ENCODE data around the gene CTNND2.

CTNND2 gene

DNA sequence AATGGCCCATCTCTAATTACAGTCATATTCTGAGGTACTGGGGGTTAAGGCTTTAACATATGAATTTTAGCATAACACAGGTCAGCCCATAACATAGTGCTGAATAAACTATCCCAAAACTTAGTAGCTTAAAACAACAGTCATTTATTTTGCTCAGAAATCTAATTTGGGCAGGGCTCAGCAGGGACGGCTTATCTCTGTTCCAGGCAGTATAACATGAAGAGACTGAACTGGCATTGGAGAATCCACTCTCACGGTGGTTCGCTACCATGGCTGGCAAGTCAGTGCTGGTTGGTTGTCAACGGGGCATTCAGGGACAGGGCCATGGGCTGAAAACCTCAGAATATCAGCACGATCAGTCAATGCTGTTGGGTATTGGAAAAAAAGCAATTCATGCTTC is 622.4 kb downstream of the CTNND2 start:
- H3K9me3 ChIP-seq (ENCODE audit: control insufficient read depth, insufficient read depth, low read length) = no peaks in the 10 kb centered on the region
- no peaks in the 10 kb centered on the region for H3K27me3 ChIP-seq (ENCODE audit: control insufficient read depth, low read length)
- no peak overlapping the region for H3K27ac ChIP-seq (ENCODE audit: low read depth, low read length)
- no peaks in the 10 kb centered on the region for H4K20me1 ChIP-seq (ENCODE audit: control insufficient read depth, insufficient read depth, low read depth, low read length)
- no peak for TF ChIP-seq EZH2phosphoT487 (IDR thresholded peaks at IDR 0.05; ENCODE audit: borderline replicate concordance, low read length)
- TF ChIP-seq, protein P1, sequence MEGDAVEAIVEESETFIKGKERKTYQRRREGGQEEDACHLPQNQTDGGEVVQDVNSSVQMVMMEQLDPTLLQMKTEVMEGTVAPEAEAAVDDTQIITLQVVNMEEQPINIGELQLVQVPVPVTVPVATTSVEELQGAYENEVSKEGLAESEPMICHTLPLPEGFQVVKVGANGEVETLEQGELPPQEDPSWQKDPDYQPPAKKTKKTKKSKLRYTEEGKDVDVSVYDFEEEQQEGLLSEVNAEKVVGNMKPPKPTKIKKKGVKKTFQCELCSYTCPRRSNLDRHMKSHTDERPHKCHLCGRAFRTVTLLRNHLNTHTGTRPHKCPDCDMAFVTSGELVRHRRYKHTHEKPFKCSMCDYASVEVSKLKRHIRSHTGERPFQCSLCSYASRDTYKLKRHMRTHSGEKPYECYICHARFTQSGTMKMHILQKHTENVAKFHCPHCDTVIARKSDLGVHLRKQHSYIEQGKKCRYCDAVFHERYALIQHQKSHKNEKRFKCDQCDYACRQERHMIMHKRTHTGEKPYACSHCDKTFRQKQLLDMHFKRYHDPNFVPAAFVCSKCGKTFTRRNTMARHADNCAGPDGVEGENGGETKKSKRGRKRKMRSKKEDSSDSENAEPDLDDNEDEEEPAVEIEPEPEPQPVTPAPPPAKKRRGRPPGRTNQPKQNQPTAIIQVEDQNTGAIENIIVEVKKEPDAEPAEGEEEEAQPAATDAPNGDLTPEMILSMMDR (IDR thresholded peaks at IDR 0.05; ENCODE audit: low read depth, low read length, poor library complexity, severe bottlenecking) = no peak
- no peaks in the 10 kb centered on the region for H3K36me3 ChIP-seq (ENCODE audit: control insufficient read depth, low read length)
- H3K79me2 ChIP-seq (ENCODE audit: control insufficient read depth, low read length) = no peaks in the 10 kb centered on the region
- no peaks in the 10 kb centered on the region for H3K4me1 ChIP-seq (ENCODE audit: control insufficient read depth, low read length)
- H3K9me2 ChIP-seq (replicated peaks; ENCODE audit: control insufficient read depth, low read length) = no peaks in the 10 kb centered on the region
- H3K4me2 ChIP-seq (ENCODE audit: low read length) = no peak overlapping the region
- no peaks in the 10 kb centered on the region for H3F3A ChIP-seq (ENCODE audit: control insufficient read depth, insufficient read depth)
- no peak overlapping the region for H3K4me3 ChIP-seq (ENCODE audit: low read length)

DNA sequence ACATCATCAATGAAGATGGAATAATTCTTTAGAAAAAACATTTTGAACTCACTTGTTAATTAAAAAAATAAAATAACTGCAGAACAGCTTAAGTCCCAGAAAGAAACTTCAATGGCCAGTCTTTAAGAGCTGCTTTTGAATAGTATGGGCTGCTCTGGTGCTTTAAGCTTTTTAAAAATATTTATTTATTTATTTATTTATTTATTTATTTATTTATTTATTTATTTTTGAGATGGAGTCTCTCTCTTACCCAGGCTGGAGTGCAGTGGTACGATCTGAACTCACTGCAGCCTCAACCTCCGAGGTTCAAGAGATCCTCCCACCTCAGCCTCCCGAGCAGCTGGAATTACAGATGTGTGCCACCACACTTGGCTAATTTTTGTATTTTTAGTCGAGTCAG is 626.9 kb downstream of the CTNND2 start:
- no peak overlapping the region for H3K4me2 ChIP-seq (ENCODE audit: low read length)
- TF ChIP-seq EZH2phosphoT487 (IDR thresholded peaks at IDR 0.05; ENCODE audit: borderline replicate concordance, low read length) = no peak
- TF ChIP-seq, protein P1 (IDR thresholded peaks at IDR 0.05; ENCODE audit: low read depth, low read length, poor library complexity, severe bottlenecking) = no peak

DNA sequence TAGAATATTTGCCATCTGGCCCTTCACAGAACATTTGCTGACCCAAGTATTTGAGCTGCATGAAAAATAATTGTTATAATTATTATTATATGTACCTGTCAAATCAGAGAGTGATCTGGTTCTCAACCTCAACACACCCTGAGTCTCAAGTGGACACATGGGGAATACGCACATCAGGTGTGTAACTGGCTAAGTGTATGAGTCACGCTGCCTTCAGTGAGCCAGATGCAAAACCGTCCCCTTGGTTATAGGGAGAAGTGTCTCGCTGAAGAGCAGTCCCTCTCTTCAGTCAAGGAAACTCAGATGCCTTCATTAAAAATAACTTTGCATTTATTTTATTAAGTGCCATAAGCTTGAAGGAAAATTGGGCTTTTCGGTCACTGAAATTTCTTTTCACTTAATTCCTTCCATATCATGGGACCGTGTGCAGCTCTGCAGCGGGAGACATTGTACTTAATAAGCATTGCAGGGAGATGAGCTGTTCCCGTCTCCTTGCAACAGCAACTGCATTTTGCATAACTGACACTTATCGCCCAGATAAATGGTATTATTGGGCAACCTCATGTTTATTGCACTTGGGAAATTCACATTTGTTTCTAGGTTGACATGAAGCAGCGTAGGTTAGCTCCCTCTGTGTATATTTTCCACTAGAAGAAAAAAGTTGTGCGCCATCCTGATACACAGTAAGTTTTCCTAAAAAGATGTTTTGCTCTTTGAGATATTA is 630.9 kb downstream of the CTNND2 start:
- Histone ChIP-seq H3K9me2 (replicated peaks; ENCODE audit: control insufficient read depth, low read length) (no peaks in the 10 kb centered on the region), H4K20me1 (ENCODE audit: control insufficient read depth, insufficient read depth, low read depth, low read length) (no peaks in the 10 kb centered on the region), H3K27ac (ENCODE audit: low read depth, low read length) (no peak overlapping the region), H3F3A (ENCODE audit: control insufficient read depth, insufficient read depth) (no peaks in the 10 kb centered on the region), H3K4me3 (ENCODE audit: low read length) (no peak overlapping the region), H3K27me3 (ENCODE audit: control insufficient read depth, low read length) (no peaks in the 10 kb centered on the region), H3K9me3 (ENCODE audit: control insufficient read depth, insufficient read depth, low read length) (no peaks in the 10 kb centered on the region), H3K4me2 (ENCODE audit: low read length) (no peak overlapping the region), H3K36me3 (ENCODE audit: control insufficient read depth, low read length) (no peaks in the 10 kb centered on the region), H3K4me1 (ENCODE audit: control insufficient read depth, low read length) (no peaks in the 10 kb centered on the region), H3K79me2 (ENCODE audit: control insufficient read depth, low read length) (no peaks in the 10 kb centered on the region)
- TF ChIP-seq EZH2phosphoT487 (IDR thresholded peaks at IDR 0.05; ENCODE audit: borderline replicate concordance, low read length) = no peak
- TF ChIP-seq, protein P1 (IDR thresholded peaks at IDR 0.05; ENCODE audit: low read depth, low read length, poor library complexity, severe bottlenecking) = no peak

More for the DNA sequence above, 626.9 kb downstream of the CTNND2 start:
- no peak overlapping the region for H3K4me3 ChIP-seq (ENCODE audit: low read length)
- no peaks in the 10 kb centered on the region for H3K36me3 ChIP-seq (ENCODE audit: control insufficient read depth, low read length)
- H3K27ac ChIP-seq (ENCODE audit: low read depth, low read length) = no peak overlapping the region
- H3K9me3 ChIP-seq (ENCODE audit: control insufficient read depth, insufficient read depth, low read length) = no peaks in the 10 kb centered on the region
- no peaks in the 10 kb centered on the region for H3K27me3 ChIP-seq (ENCODE audit: control insufficient read depth, low read length)
- no peaks in the 10 kb centered on the region for H4K20me1 ChIP-seq (ENCODE audit: control insufficient read depth, insufficient read depth, low read depth, low read length)
- H3K9me2 ChIP-seq (replicated peaks; ENCODE audit: control insufficient read depth, low read length) = no peaks in the 10 kb centered on the region
- H3K79me2 ChIP-seq (ENCODE audit: control insufficient read depth, low read length) = no peaks in the 10 kb centered on the region
- H3F3A ChIP-seq (ENCODE audit: control insufficient read depth, insufficient read depth) = no peaks in the 10 kb centered on the region
- no peaks in the 10 kb centered on the region for H3K4me1 ChIP-seq (ENCODE audit: control insufficient read depth, low read length)

All from DOHH2 (cell line).